ENCODE results near the gene LYPD5. TPM values are rescaled to one million over a fixed set of nuclear protein-coding genes. Genes with fewer than 3 reads are reported as not detected.

LYPD5 gene
- polyA plus RNA-seq, 2 of the 4 experiments (the other 2 are of a cell fraction) = 0.09 to 0.12 TPM

DNA sequence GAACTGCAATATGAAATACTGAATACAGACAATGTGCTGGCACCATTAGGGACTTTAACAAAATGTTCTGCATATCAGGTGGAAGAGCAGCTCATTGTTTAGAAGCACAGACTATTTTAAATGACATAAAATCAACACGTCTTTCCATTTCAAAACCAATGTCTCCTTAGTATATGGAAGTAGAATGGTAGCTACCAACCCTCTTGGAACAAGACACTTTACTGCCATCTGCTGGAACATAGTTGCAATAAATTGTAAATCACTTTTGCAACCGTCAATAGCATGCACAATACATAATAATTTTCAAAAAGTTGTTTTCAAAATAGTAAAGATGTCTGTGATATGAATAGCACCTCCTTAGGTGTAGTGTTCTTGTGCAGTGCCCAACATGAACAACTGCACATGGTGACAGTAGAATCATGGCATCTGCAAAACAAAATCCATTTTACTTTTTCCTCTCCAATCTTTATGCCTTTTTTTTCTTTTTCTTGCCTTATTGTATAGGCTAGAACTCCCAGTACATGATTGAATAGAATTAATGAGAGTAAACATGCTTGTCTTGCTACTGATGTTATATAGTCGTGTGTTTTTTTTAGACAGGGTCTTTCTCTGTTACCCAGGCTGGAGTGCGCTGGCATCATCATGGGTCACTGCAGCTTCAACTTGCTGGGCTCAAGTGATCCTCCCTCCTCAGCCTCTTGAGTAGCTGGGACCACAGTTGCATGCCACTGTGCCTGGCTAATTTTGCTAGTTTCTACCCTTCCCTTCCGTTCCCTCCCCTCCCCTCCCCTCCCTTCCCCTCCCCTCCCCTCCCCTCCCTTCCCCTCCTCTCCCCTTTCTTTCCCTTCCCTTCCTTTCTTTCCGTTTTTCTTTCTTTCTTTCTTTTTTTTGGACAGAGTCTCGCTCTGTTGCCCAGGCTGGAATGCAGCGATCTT lies 7.8 kb upstream of the LYPD5 start:
- ATAC-seq (peak; percentile 74 to 90), FAIRE-seq (peak; percentile 100), DNase-seq (ENCODE audit: low read depth in 1 of 2, low spot score in 1 of 2) (peak; percentile 46 to 82)
- TF ChIP-seq RAD21 (conservative IDR thresholded peaks at IDR 0.05 in 1 of 2, IDR thresholded peaks at IDR 0.05 in 1 of 2) (peak; percentile 72 to 90), CTCF (IDR thresholded peaks at IDR 0.05) (peak; percentile 75), CEBPB (IDR thresholded peaks at IDR 0.05) (peak in 1 of 2 experiments; percentile 51; a peak in 1 of 4 replicates), NFE2L2 (conservative IDR thresholded peaks at IDR 0.05; ENCODE audit: low read length) (no peak), RCOR1 (IDR thresholded peaks at IDR 0.05; ENCODE audit: low read depth, low read length) (no peak), RNF2 (IDR thresholded peaks at IDR 0.05; ENCODE audit: borderline replicate concordance, low read depth) (no peak), SMC3 (IDR thresholded peaks at IDR 0.05) (peak; percentile 60), ESRRA (IDR thresholded peaks at IDR 0.05; ENCODE audit: borderline replicate concordance, low read length) (no peak), CHD2 (IDR thresholded peaks at IDR 0.05; ENCODE audit: low read length, partially characterized antibody) (no peak), ATOH8 (CRISPR knock-in tag; IDR thresholded peaks at IDR 0.05; ENCODE audit: low read depth) (no peak)
- Histone ChIP-seq H3K4me1 (no peaks in the 10 kb centered on the region), H3K9me3 (peaks cover 8% of the 10 kb centered on the region; the same call in 2 of the 3 replicates), H3K4me3 (no peak overlapping the region), H3K4me2 (no peak overlapping the region), H3K27ac (no peak overlapping the region)
- 6% methylated on average over 8 of the region's 8 CpGs for WGBS (ENCODE audit: missing lambda C conversion rate)
- ChIA-PET CTCF (interaction anchor here (0.6 to 3.5 kb wide), 26 partner anchors 9 to 666 kb away, joined by 3 to 19 read pairs (median 4); partner anchors contain the start of gene ZNF221), POLR2A (no interaction called here)

GRCh38 chr19:43807651-43808050 lies 5.4 kb upstream of the LYPD5 start:
- DNase-seq (ENCODE audit: low read depth in 1 of 2, low spot score in 1 of 2) (no peak), ATAC-seq (no peak), FAIRE-seq (no peak)
- CTCF ChIA-PET = interaction anchor here (1.1 to 1.7 kb wide), 2 partner anchors 17 to 62 kb away, joined by 4 to 9 read pairs; no protein-coding TSS in a partner anchor
- TF ChIP-seq FOXS1 (CRISPR knock-in tag; IDR thresholded peaks at IDR 0.05) (no peak), MAFK (IDR thresholded peaks at IDR 0.05; ENCODE audit: partially characterized antibody) (no peak), HOXB5 (CRISPR knock-in tag; IDR thresholded peaks at IDR 0.05) (no peak), CHD2 (IDR thresholded peaks at IDR 0.05; ENCODE audit: low read length, partially characterized antibody) (no peak), TFCP2L1 (CRISPR knock-in tag; IDR thresholded peaks at IDR 0.05) (no peak), TP53 (CRISPR knock-in tag; IDR thresholded peaks at IDR 0.05) (no peak), EHMT2 (IDR thresholded peaks at IDR 0.05; ENCODE audit: low read depth) (no peak), SREBF2 (IDR thresholded peaks at IDR 0.05) (no peak), RNF2 (IDR thresholded peaks at IDR 0.05; ENCODE audit: borderline replicate concordance, low read depth) (no peak), SMC3 (IDR thresholded peaks at IDR 0.05) (no peak), JUNB (IDR thresholded peaks at IDR 0.05) (no peak), ESRRA (IDR thresholded peaks at IDR 0.05; ENCODE audit: borderline replicate concordance, low read length) (no peak), HES2 (IDR thresholded peaks at IDR 0.05) (no peak), EHF (CRISPR knock-in tag; IDR thresholded peaks at IDR 0.05) (no peak), POLR2AphosphoS2 (conservative IDR thresholded peaks at IDR 0.05; ENCODE audit: low read length) (no peak), NPAS2 (CRISPR knock-in tag; IDR thresholded peaks at IDR 0.05; ENCODE audit: borderline replicate concordance) (no peak), MAZ (IDR thresholded peaks at IDR 0.05; ENCODE audit: borderline replicate concordance, low read depth, low read length) (no peak), ATOH8 (CRISPR knock-in tag; IDR thresholded peaks at IDR 0.05; ENCODE audit: low read depth) (no peak)
- Histone ChIP-seq H3K9me3 (peaks cover 4% of the 10 kb centered on the region; the same call in 1 of the 3 replicates), H3K4me3 (no peak overlapping the region), H3K27ac (no peak overlapping the region), H3K4me2 (no peak overlapping the region), H3K4me1 (no peaks in the 10 kb centered on the region)
- POLR2A ChIA-PET = no interaction called here
